ENCODE data around the gene SCYGR4.
"Not testable (repeated sequence)": the region's sequence is repeated elsewhere in the genome, so short reads cannot be mapped to it uniquely, and the experiment has no call there.

SCYGR4 gene, protein sequence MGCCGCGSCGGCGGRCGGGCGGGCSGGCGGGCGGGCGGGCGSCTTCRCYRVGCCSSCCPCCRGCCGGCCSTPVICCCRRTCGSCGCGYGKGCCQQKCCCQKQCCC

DNA sequence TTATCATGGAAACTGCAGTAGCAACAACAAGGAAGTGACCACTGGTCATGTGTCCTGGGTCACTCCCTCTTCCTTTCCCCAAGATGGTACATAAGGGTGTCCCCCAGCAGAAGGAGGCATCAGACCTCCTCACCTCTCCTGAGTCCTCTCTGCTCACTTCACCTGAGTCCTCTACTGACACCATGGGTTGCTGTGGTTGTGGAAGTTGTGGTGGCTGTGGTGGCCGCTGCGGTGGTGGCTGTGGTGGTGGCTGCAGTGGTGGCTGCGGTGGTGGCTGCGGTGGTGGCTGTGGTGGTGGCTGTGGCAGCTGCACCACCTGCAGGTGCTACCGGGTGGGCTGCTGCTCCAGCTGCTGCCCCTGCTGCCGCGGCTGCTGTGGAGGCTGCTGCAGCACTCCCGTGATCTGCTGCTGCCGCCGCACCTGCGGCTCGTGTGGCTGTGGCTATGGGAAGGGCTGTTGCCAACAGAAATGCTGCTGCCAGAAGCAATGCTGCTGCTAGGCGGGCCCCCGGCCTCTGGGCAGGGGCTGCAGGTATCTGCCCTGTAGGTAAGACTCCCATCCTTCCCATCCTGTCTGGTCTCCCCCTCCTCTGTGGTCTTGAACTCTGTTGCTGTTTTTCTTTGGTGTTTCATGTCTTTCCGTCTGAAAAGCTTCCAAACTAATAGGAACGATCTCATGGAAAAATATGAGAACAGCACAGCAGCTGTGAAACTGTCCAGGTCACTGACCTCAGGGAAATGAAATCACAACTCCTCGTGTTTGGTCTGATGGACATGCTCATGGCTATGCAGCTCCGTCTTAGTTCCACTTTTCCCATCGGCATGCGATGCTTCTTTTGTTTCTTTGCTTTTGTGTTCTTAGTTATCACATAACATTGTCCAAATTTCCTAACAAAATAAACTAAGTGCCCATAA lies at the start of gene SCYGR4:
Gene SCYGR4 (plus strand): TSS at position 183 of the 915 bp plus-strand sequence. CDS start 0 bp downstream, at position 183.
- DNase-seq = no peak

DNA sequence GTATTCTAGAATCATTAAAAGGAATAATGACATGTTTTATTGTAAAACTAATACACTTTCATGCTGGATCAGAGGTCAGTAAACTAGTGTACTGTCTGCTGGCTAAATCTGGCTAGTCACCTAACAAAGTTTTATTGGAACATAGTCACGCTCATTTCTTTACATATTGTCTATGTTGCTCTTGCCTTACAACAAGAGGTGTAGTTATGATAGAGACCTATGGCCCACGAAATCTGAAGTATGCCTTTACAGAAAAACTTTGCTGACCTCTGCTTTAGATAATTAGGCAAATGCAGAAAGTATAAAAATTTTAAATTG lies 48.5 kb upstream of the SCYGR4 start:
- DNase-seq = no peak

DNA sequence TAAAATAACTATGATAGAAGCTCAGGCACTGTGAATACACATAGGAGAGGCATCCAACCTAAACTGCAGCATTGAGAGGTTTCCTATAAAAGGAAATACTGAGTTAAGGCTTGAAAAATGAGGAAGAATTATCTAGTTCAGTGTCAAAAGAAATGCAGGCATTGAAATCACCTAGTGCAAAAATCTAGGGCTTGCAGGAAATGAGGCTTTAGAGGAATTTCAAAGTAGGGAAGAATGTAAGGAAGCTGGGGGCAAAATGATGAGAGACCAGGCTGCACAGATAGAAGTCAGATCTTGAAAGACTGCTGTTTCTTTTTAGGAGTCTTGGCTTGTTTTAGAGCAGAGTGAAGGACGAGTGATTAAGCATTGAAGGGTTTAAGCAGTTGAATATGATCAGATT lies 46.7 kb upstream of the SCYGR4 start:
- no peak for DNase-seq

DNA sequence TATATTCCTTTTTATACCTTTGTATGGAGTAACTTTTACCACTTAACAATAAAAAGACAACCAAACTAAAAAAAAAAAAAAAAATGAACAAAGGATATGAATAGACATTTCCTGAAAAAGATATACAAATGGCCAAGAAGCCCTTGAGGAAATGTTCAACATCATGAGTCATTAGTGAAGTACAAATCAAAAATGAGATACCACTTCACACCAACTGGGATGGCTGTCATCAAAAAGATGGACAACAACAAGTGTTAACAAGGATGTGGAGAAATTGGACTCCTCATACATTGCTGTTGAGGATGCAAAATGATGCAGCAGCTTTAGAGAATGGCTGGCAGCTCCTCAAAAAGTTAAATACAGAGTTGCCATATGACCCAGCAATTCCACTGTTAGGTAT lies 41.2 kb upstream of the SCYGR4 start:
- DNase-seq = no peak

DNA sequence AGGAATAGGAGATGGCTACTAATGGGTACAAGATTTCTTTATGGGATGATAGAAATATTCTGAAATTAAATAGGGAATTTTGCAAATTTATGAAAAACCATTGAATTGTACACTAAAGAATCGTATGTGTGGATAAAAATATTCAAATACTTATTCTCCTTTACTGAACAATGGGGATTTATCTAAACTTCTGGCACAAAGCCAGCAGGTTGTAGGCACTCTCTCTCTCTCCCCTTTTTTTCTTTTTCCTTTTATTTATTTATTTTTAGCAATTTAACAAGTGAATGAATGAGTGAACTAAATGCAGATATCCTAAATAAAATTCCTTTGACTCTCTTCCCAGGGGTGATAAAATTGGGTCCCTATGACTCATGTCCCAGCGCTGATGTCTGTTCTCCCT lies 40.5 kb upstream of the SCYGR4 start:
- DNase-seq = no peak

DNA sequence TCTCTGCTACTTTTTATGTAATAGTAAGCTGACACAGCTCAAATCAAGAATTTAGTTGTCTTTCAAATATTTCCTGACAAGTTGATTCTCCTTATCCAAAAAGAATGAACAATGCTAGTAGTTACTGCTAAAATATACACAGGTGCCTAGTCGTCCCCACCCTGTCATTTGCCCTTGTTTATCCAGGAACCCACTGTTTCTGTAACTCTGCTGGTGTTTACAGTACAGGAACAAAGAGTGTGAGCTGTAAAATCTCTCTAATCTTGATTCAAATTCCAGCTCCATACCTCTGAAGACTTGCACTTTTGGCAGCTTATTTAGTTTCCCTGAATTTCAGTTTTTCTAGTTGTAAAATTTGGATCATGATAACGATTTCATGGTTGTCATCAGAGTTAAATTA lies 39.7 kb upstream of the SCYGR4 start:
- DNase-seq = no peak

DNA sequence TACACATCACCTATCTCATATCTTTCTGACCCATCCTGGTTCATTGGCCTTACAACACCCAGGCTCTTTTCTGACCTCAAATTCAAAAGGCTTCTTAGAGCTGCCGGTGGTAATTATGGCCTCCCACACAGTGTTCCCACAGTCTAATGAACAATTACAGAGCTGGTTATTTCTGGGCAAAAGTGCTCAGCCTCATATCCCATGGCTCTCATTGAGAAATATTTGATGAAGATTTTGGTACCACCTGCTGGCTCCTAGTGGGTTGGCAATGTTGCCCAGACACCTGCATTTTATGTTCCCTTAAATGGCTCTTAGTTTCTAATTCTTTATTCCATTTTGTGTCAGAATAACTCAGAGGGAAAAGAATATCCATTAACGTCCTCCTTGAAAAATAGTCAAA lies 38.7 kb upstream of the SCYGR4 start:
- peak in 2 of 3 experiments; percentile 8 to 29 for DNase-seq

DNA sequence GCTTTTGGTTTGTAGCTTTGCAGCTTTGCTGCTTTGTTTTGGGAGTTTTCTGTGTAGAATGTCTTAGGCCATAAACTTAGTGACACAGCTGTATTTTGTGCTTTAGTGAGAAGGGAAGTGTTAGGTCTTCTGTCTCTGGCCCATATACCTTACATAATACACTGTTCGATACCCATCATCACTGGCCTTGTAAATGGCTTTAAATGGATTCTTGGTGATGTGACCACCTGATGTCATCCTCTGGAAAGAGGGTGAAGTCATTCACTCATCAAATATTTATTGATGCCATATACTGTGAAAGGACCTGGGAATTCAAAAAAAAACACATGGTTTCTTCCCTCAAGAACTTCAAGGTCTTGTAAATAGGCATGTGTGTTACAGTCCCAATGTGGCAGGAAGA lies 37.5 kb upstream of the SCYGR4 start:
- DNase-seq = no peak

DNA sequence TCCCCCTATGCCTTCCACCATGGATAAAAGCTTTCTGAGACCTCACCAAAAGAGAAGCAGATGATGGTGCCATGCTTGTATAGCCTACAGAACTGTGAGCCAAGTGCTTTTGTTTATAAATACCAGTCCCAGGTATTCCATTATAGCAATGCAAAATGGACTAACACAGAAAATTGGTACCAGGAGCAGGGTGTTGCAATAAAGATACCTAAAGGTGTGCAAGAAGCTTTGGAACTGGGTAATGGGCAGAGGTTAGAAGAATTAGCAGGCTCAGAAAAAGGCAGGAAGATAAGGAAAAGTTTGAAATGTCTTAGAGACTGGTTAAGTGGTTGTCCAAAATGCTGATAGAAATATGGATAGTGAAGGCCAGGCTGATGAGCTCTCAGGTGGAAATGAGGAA lies 34.9 kb upstream of the SCYGR4 start:
- DNase-seq = no peak

DNA sequence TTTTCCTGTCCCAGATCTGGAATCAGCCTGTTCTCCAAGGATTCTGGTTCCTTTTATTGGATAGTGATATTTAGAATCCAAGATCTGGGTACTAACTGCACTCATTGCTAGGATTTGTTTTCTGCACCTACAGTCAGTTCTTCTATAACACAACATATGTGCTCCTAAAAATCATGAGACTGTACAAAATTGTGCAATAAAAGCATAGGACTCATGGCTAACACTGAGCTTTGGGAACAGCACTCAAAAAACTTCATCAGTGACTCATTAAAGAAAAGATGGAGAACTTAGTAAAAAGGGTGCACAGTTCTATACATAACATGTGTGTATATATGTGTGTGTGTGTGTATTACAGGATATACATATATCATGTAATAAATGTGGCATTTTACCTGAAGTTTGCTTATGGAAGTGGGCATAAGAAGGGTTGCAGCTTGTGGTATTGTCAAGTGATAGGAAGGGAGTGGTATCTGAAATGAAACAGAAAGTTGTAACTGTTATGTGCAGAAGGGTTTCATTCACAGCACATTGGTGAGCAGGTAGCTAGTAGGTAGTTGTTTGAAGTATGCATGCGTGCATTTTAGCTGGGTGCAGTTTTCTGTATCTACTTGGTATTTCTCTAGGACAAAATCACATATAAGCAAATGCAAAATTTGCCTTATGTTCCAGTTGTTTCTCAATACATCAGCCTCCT lies 24.5 kb upstream of the SCYGR4 start:
- no peak for DNase-seq

DNA sequence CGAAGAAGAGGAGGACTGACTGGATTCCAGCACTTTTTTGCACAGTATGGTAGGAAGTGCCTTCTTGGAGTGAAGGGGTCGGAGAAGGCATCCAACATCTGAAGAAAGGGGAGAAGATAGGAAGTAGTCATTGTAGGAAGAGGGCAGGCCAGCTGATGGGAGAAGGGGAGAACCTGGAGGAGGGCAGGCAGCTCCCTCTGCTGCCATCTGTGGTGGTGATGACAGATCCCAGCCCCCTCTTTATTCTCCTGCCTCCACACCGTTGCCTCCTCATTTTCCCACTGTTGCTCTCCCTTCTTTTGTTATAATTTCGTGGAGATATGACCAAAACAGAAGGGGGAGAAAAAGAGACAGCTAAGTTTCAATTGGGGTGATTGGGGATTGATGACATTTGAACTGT lies 21.5 kb upstream of the SCYGR4 start:
- DNase-seq = no peak

DNA sequence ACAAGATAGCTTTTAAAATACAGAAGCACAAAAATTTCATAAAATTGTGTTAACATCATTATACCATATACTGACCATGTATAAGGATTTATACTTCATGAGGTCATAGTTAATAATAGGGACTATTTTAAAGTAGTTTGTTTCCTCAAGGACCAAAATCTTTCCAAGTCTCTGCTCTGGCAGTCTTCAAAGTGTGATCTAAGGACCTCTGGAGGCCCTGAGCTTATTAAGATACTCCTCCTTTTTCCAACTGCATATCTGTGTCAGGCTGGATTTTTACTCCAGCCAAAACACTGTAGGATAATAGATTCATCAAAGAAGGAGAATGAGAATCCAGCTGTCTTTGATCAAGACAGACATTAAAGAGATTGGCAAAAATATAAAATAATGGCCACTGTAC lies 20.3 kb upstream of the SCYGR4 start:
- no peak for DNase-seq

DNA sequence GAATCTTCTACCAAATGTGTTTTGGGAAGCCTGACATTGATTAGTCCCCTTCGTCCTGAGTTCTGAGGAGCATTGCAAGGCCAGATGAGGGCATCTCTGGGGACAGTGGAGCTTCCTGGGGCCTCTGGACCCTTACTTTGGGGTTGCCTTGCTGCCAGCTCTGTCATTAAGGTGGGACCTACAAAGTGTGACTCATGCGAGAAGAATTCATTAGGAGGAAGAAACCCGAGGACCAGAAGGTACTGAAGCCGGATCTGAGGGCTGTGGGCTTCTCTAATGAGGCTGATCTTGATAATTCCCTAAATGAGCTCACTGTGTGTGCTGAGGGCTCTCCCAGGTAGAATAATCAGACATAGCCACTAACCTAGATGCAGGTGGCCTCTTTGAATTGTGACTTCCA lies 19.3 kb upstream of the SCYGR4 start:
- no peak for DNase-seq

DNA sequence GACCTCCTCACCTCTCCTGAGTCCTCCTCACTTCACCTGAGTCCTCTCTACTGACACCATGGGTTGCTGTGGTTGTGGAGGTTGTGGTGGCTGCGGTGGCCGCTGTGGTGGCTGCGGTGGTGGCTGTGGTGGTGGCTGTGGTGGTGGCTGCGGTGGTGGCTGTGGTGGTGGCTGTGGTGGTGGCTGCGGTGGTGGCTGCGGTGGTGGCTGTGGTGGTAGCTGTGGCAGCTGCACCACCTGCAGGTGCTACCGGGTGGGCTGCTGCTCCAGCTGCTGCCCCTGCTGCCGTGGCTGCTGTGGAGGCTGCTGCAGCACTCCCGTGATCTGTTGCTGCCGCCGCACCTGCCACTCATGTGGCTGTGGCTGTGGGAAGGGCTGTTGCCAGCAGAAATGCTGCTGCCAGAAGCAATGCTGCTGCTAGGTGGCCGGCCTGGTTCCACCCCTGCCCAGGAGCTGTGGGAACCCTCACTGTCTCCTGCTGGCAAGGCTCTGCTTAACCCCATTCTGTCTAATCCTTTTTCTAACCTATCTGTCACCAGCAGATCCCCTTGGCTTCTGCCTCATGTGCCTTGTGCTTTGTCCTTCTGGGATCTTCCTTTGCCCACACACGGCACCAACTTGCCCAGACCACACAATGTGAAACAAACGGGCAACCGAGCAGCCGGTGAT lies 18.3 kb upstream of the SCYGR4 start, which contains the start of gene SCYGR2:
Gene SCYGR2 (plus strand): TSS at position 59 of the 669 bp plus-strand sequence. CDS start 0 bp downstream, at position 59.
- DNase-seq = not testable (repeated sequence)

DNA sequence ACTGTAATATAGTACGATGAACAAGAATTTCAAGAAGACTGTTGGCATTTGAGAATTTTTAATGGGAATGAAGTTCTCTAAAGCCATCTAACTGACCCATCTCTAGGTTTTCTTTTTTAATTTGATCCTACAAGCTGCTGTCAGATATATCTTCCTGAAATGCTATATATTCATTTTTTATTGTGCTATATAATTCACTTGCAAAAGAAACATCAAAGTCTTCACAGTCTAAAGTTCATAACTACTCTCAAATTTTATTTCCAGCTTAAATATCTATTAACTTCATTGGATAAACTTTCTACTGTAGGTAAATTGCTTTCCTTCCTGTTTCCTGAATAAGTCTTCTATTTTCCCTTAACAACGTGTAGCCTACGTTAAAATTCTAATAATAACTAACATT lies 14.9 kb upstream of the SCYGR4 start:
- no peak for DNase-seq

DNA sequence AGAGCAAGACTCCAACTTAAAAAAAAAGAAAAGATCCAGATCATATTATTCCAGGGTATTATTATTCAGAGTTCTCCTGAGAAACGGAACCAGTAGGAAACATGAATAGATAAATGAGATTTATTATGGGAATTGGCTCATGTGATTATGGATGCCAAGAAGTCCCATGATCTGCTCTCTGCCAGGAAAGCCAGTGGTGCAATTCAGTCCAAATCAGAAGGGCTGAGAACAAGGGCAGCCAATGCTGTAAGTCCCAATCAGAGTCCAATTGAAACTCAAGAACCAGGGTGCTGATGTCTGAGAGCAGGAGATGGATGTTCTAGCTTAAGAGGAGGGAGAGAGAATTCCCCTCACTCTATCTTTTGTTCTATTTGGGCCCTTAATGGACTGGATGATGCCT lies 10.8 kb upstream of the SCYGR4 start:
- no peak for DNase-seq

DNA sequence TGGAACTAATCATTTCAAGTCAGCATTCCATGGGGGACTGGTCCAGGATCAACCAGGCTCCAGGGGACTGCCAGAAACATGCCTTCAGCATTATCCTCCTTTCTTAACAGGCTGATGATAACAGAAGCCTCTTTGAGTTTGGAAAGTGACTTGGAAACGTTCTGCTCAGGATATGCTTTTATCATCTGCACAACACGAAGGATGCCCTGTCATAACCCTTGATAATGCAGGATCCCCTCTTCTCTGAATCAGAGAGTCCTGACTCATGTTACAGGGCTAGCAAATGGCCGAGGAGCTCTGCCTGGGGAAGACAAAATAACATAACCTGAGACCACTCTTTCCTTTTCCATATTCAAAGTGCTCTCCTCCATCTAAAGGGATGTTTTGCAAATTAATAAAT lies 9.4 kb upstream of the SCYGR4 start:
- DNase-seq = no peak

DNA sequence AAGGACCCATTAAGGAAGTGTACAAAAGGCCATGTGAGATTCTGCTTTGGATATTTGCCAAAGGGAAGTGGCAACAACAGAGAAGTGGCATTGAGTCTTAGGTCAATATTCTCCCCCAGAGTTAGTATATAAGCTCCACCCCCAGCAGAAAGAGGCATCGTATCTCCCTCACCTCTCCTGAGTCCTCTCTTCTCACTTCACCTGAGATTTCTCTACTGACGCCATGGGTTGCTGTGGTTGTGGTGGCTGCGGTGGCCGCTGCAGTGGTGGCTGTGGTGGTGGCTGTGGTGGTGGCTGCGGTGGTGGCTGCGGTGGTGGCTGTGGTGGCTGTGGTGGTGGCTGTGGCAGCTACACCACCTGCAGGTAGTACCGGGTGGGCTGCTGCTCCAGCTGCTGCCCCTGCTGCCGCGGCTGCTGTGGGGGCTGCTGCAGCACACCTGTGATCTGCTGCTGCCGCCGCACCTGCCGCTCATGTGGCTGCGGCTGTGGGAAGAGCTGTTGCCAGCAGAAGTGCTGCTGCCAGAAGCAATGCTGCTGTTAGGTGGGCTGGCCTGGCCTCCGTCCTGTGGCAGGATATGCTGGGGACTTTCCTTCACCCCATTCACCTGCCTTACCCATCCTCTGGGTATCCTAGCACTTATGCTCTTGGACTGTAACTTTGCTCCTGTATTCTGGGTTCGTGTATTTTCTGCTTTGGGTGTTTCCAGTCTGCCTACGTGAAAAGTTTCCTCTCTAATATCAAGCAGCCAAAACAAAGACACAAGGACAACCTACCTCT lies 8.5 kb upstream of the SCYGR4 start:
- DNase-seq = peak in 1 of 3 experiments; percentile 39

DNA sequence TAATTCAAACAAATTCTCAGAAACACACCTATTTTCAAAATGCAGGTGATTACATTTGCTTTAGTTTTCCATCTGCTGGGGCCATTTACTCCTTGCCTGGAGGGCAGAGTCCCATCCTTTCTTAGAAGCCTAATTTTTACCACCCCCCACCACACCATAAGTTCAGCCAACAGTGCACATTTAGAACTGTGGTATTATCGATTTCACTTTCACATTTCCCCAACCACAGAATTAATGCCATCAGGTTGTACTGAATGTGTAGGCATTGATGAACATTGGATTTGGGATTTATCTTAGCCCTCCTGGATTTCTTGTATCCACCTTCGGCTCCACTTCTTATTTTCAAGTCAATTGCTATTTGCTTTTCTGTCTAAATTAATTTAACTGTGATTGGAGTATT lies 7.2 kb upstream of the SCYGR4 start:
- no peak for DNase-seq

DNA sequence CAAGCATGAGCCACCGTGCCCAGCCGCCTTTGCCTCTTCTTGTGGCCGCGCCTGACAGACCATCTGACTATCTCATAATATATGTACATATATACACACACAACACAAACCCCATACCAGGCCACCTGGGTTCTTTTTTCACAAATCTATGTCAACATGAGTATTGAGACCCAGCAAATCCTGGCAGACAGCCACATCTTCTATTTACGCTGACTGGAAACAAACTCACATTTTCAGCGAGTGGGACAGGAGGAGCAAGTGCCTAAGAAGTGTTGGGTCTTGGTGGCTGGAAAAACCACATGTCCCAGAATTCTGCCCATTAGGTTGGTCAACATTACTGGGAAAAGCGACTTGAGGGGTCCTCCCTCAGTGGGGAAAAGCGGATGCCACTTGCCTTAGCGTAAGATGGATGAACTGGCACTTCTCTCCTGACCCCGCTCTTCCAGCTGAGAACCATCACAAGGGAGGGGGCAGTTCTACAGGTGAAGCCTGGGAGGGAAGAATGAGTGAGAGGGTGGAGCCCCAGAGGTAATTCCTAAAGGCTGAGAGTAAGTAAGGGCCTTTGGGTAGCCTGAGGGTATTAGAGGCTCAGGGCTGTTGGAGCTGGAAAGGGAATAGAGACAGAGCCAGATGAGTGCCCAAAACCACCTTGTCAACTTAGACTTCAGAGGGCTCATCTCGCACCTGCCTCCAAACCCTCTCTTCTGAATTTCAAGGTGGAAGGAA lies 4.6 kb upstream of the SCYGR4 start:
- DNase-seq = peak in 1 of 3 experiments; percentile 22

DNA sequence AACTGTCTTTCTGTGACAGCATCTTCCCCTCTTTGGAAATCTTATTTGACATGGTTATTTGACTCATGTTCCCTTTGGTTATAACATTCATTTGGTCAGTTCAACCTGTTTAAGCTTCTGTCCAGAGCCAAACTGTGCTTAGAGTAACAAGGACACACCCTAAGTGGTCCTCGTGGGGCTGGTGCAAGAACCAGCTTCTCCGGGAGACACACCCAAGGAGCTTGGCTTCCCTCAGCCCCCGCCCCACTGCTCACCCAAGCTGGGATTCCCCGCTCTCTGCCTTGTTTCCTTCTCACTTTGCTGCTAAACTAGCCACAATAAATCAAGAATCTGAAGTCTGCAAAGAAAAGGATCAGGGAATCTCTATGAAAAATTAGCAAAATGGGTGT lies 4.0 kb upstream of the SCYGR4 start:
- no peak for DNase-seq

DNA sequence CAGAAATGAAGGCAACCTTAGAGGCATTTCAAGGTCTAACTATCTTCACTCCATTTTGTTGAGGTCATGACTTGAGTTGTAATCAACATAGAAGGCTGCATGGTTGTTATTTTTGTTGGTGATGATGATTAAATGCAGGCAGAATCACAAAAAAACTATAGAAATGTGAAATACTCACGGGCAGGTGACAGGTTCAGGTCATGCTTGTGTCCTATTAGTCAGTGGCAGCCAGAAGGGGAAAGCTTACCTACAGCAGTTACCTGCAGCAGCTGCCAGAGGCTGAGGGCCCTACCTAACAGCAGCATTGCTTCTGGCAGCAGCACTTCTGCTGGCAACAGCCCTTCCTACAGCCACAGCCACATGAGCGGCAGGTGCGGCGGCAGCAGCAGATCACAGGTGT lies 3.1 kb upstream of the SCYGR4 start:
- DNase-seq = no peak

Measured in NCI-H1417 (cell line).